HCT116 (cell line): ENCODE results near the gene SLC25A25. TPM values are rescaled to one million over a fixed set of nuclear protein-coding genes. Genes with fewer than 3 reads are reported as not detected.

ENCODE experiments used
- CEBPB ChIP-seq: IDR thresholded peaks from 2 replicates; pipeline ENCODE4 v1.6.1; 2012; ENCODE audit warnings: low read depth
- ZNF274 ChIP-seq: fragments of 200-500 bp; sonication (Bioruptor generic); IDR thresholded peaks from 2 replicates; pipeline ENCODE4 v1.6.1; 2014; ENCODE audit warnings: mild to moderate bottlenecking, low read depth, low read length, inconsistent platforms
- total RNA-seq: library from RNA; stranded (reverse); gene quantifications from one replicate; pipeline ENCODE4 v1.2.1, GENCODE V29; 2021; ENCODE audit not compliant: unreplicated experiment
- TF ChIP-seq, protein P1 (sequence below): IDR thresholded peaks from 2 replicates; pipeline ENCODE4 v1.6.1; 2012; ENCODE audit warnings: low read depth
- TF ChIP-seq, protein P2 (sequence below): IDR thresholded peaks from 2 replicates; pipeline ENCODE4 v1.6.1; 2012
- TF ChIP-seq, protein P3 (sequence below), 3 experiments: fragments of 200-600 bp in 1 of 3; sonication (generic) in 1 of 3; IDR thresholded peaks in 2 of 3; conservative IDR thresholded peaks in 1 of 3; 2 replicates each; pipeline ENCODE4 v1.5.1; 2012 to 2017; ENCODE audit warnings: low read depth in 2 of 3, low read length in 2 of 3, antibody characterized with exemption in 1 of 3, borderline replicate concordance in 1 of 3, control low read depth in 1 of 3, mild to moderate bottlenecking in 1 of 3, mixed read lengths in 1 of 3, mixed run types in 1 of 3, moderate library complexity in 1 of 3; ENCODE audit not compliant: insufficient read depth in 1 of 3

The SLC25A25 gene
- total RNA-seq, 1 experiment from 2014 or later, result 15.3 TPM

DNA sequence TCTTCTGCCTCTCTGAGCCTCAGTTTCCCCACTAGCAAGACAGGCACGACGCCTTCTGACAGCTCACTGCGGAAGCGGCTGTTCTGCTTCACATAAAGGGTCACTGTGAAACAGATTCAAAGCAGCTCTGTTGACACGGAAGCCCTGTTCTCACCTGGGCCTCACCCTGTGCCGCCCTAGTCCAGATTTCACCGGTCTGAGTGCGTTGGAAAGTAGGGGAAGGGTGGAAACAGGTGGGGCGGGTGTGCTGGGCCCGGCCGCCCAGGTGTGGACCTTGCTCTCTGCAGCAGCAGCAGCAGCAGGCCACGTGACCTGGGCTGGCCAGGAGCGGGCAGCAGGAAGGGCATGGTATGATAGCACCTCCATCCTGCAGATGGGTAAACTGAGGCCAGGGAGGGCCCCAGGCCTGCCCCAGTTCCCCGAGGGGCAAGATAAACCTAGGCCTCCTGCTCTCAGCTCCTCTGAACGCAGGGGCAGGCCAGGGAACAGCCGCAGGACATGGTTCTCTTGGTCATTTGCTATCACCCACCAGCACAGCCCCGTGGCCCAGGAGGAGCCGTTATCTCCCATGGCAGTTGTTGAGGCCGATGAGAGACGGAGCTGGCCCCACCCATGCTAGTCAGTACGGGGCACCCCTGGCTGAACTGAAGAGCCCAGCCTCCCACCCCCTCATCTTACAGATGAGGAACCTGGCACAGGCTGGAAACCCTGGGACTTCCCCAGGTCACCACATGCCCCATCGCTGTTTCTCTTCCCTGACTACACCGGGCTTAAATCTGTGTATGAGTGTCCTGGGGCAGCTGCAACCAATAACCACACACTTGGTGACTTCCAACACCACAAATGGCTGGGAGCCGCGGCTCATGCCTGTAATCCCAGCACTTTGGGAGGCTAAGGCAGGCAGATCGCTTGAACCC lies 47.4 kb downstream of the SLC25A25 start (continued):
- TF ChIP-seq, protein P1, sequence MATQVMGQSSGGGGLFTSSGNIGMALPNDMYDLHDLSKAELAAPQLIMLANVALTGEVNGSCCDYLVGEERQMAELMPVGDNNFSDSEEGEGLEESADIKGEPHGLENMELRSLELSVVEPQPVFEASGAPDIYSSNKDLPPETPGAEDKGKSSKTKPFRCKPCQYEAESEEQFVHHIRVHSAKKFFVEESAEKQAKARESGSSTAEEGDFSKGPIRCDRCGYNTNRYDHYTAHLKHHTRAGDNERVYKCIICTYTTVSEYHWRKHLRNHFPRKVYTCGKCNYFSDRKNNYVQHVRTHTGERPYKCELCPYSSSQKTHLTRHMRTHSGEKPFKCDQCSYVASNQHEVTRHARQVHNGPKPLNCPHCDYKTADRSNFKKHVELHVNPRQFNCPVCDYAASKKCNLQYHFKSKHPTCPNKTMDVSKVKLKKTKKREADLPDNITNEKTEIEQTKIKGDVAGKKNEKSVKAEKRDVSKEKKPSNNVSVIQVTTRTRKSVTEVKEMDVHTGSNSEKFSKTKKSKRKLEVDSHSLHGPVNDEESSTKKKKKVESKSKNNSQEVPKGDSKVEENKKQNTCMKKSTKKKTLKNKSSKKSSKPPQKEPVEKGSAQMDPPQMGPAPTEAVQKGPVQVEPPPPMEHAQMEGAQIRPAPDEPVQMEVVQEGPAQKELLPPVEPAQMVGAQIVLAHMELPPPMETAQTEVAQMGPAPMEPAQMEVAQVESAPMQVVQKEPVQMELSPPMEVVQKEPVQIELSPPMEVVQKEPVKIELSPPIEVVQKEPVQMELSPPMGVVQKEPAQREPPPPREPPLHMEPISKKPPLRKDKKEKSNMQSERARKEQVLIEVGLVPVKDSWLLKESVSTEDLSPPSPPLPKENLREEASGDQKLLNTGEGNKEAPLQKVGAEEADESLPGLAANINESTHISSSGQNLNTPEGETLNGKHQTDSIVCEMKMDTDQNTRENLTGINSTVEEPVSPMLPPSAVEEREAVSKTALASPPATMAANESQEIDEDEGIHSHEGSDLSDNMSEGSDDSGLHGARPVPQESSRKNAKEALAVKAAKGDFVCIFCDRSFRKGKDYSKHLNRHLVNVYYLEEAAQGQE, result no peak
- TF ChIP-seq ZNF274 (no peak), CEBPB (no peak)
- TF ChIP-seq, protein P2, sequence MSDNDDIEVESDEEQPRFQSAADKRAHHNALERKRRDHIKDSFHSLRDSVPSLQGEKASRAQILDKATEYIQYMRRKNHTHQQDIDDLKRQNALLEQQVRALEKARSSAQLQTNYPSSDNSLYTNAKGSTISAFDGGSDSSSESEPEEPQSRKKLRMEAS, result no peak
- TF ChIP-seq, protein P3, sequence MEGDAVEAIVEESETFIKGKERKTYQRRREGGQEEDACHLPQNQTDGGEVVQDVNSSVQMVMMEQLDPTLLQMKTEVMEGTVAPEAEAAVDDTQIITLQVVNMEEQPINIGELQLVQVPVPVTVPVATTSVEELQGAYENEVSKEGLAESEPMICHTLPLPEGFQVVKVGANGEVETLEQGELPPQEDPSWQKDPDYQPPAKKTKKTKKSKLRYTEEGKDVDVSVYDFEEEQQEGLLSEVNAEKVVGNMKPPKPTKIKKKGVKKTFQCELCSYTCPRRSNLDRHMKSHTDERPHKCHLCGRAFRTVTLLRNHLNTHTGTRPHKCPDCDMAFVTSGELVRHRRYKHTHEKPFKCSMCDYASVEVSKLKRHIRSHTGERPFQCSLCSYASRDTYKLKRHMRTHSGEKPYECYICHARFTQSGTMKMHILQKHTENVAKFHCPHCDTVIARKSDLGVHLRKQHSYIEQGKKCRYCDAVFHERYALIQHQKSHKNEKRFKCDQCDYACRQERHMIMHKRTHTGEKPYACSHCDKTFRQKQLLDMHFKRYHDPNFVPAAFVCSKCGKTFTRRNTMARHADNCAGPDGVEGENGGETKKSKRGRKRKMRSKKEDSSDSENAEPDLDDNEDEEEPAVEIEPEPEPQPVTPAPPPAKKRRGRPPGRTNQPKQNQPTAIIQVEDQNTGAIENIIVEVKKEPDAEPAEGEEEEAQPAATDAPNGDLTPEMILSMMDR (IDR thresholded peaks at IDR 0.05 in 2 of 3, conservative IDR thresholded peaks at IDR 0.05 in 1 of 3; ENCODE audit: borderline replicate concordance in 1 of 3, insufficient read depth in 1 of 3, low read depth in 2 of 3, low read length in 2 of 3), result no peak
